HG02884 (cell line): ENCODE results near the gene POMT2.
"Not testable (repeated sequence)": the region's sequence is repeated elsewhere in the genome, so short reads cannot be mapped to it uniquely, and the experiment has no call there.

Experiments
- ATAC-seq: cut with Tn5 transposase; IDR thresholded peaks from one replicate; pipeline ENCODE4 v1.9.1; 2021; ENCODE audit warnings: mild to moderate bottlenecking, moderate library complexity; ENCODE audit not compliant: unreplicated experiment

POMT2 gene

DNA sequence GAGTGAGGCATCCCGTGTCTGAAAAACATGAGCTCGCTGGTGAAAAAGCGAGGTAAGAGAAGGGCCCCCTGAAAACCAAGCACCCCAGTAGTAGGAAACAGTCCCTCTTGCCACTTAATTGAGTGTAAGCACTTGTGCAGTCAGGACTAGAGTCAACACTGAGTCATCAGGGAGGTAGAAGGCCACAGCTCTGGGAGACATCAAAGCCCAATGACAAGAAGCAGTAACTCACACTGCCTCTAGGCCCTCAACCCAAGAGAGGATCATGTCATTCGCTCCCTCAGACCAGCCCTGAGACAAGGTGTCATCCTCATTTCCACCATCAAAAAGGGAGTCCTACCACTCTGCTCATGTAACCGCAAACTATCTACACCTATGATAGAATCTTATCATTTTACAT is 17.8 kb downstream of the POMT2 start:
- no peak for ATAC-seq

DNA sequence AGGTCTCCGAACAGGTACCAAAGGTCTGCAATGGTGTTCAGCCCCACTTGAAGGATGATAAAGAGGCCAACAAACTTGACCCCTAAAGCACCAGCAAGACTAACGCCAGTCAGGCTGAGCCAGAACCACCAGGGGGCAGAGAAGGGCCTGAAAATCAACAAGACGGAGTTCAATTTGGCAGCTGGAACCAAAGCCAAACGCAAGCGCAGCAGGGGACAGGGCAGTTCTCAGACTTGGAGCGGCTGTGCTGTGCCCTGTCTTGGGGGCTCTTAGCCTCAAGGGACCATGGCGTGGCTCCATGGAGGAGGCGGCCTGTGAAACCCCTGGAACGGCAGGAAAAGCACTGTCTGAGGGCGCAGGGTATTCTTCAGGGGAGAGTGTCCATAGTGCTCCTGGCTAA is 19.6 kb downstream of the POMT2 start:
- ATAC-seq: no peak

DNA sequence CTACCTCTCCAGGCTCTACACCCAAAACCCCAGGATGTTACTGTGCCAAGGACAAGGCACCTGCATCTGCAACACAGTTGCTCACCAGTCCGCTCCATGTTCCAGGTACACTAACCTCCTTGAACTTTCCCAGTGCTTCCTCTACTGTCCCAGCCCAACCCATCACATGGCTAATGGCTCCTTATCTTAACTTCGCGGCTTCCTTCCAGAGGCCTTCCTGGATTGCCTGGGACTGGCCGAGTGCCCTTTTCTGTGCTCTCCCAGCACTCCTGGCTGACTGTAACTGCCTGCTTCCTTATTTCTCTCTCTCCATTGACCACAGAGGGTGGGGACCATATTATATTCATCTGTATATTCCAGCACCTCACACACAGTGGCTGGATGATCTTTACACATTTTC is 20.9 kb downstream of the POMT2 start:
- ATAC-seq: no peak

DNA sequence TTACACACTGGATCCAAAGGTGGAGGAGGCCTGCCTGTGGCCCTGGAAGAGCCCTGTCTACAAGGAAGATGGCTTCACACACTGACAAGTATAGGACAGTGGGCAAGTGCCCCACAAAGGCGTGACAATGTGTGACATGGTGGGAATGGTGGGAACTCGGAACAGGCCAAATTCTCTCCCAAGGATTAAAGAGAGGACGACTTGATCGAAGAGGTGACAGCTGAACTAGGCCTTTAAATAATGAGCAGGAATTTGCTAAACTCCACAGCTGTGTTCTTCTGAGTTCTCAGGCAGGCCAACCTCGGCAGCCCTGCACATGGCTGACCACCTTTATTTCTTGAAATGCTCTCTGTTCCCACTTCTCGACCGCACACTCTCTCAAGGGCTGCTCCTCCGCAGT is 23.8 kb downstream of the POMT2 start:
- no peak for ATAC-seq

DNA sequence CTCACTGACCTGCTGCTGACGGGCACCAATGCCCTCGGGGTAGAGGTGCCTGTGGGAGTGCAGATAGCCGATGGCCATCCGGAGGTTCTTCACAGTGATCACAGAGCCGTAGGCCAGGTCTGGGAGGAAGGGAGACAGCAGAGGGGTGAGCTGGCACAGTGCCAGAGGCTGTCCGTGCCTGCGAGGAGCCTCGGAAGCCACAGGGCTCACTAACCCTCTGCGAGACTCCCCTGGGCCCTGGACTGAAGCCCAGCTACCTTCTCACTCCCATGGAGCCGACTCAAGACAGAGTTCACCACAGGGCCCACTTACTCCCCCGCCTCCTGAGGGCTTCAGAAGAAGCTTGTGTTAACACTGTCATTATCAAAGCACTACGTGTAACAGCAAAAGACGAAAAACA is 24.5 kb downstream of the POMT2 start:
- no peak for ATAC-seq

DNA sequence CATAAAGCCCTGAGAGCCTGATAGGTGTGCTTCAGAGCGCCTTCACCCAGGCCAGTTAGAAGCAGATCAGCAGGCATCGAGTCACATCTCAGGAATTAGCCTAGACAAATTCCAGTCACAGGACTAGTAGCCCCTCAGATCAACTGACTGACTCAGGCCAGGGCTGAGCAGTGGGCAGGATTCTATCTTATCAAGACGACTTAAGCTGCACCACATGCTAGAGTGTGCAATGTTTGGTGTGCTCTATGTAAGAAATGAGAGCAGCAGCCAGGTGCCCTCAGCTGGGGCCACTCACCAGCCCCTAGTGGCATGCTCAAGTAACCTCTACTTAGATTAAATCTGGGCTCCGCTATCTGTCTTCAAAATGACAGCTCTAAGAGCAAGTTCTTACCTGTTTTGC is 30.0 kb downstream of the POMT2 start:
- no peak for ATAC-seq

DNA sequence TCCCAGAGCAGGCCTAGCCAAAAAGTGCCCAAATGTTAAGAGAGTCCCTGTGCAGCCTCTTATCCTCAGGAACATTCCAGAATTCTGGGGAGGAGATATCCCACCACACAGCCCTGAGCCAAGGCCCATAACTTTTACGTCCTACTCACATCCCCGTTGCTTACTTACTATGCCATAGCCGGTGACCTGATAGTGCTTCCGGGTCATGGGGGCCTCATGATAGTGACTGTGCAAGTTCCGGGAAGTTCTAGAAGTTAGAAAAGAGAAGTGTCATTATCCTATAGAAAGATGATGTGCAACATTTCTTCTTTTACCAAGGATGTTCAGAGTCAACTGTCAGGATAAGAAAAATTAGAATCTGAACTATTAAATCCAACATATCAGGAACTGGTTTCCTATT is 34.1 kb downstream of the POMT2 start:
- ATAC-seq: no peak

DNA sequence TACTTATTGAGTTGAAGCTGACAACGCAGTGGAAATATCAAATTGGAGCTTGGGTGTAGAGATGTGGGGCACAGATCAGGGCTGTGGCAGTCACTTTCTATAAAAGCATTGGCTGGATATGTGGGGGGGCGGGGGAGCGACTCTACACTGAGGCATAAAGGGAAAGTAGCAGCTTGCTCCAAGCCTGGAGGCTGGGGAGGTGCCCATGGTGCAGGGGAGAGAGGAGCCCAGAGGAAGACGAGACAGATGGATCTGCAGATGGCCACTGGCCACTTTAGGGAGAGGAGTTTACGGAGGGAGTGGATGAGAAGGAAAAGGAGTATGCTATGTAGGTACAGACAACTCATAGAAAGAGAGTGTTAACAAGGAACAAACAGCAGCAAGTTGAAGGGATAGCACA is 36.2 kb downstream of the POMT2 start:
- ATAC-seq: no peak

DNA sequence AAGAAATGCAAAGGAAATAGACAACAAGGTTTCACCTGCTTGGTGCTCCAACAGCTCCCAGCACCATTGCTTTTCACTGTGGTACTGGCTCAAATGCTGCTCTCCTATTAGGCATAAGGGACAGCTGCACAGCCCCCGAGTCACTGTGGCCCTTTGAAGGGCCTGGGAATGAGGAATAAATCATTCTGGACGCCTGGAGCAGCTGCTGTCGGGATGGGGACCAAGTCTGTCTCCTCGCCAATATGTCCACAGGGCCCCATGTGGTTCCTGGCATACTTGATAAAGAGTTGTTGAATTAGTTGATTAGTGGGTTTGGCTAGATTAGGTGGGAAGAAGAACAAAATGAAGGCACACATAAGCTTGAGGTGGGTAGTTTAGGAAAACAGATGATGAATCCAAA is 36.6 kb downstream of the POMT2 start:
- ATAC-seq: no peak

DNA sequence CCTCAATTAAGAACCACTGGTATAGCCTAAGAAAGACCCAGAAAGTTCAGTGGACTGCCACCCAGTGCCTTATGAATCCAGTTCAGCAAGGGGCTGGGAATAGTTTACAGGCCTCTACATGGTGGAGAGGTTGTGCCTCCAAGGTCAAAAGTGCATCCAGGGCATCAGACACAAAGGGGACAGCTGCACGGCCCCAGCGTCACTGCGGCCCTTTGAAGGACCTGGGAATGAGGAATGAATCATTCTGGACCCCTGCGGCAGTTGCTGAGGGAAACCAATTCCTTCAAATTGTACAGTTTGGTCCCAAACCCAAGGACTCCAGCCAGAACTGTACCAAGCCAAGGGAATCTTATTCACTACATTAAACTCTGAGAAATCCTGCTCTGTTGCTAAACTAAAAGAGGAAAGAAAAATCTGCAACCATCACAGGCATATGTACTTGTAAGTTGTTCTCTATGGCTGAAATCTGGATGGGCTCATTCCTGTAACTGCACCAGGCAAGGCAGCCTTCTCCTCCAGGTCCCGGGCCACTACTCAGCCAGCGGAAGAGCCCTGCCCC is 38.8 kb downstream of the POMT2 start:
- no peak for ATAC-seq

DNA sequence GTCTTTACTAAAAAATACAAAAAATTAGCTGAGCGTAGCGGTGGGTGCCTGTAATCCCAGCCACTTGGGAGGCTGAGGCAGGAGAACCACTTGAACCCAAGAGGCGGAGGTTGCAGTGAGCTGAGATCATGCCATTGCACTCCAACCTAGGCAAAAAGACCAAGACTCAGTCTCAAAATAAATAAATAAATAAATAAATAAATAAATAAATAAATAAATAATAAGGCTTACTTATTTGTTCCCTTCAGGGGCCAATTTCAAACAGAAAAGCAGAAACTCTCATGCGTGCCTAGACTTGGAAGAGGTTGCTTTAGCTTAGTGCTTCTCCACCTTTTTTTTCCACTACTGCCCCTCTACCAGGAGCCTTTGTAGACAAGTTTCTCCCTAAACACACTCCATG is 39.8 kb downstream of the POMT2 start:
- ATAC-seq: not testable (repeated sequence)

DNA sequence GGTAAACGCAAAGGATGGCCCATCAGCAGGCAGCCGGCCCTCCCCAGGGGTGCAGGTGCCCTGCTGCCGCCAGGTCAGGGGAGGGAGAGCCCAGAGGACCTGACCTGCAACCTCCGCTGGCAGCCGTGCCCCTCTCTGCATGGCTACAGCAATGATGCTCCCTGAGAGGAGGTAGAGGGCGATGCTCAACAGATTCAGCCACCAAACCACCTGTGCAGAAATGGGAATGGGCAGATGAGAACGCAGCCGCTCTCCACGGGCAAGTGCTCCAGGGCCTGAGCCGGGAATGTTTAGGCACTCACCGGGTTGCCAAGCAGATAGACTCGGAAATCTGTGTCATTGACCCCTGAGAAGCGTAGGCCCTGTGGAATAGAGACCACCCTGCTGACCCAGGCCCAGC is 41.0 kb downstream of the POMT2 start:
- no peak for ATAC-seq

DNA sequence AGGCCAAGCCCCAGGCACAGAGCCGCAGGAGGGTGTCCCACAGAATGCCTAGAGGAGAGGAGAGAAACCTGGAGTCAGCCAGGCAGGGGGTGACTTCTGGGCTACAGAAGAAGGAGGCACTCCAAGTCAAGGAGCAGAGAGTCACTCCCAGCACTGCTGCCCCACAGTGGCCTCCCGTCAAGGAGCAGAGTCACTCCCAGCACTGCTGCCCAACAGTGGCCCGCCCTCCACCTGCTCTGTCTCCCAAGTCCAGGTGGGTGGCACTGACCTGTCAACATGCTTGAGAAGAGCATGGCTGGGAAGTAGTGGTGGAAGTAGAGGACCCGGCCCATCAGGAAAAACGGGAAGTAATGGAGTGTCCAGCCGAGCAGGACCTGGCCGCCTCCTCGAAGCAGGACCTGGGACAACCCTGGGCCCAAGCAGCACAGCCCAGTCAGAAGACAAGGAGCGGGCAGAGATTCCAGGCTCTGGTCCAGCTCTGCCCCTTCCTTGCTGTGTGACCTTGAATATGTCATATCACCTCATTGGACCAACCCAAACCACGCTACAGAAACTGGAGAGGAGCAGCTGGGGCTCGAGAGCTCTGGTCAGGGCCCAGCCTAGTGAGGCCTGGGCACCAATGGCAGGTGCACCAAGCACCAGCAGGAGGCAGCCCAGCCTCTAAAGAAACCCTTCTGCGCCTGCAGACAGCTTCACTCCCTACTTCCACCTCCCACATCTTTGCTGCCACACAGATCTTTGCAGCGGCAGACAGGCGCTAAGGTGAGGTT is 42.0 kb downstream of the POMT2 start:
- no peak for ATAC-seq

DNA sequence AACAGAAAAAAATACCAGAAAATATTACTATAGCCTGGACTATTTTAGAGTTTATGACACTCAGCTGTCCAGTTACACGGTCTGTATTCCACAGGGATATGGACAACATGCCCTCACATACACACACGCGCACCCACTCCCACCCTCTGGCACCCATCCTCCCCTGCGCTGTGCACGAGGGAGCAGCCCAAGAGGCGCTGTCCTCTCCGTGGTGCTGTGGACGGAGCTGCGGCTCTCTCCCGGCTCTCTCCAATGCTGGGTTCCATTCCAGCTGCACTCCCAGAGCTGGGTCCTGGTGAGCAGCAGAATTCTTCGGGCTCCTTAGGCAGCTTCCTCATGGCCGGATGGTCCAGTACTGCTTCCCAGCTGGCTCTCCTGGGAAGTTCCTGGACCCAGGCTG is 43.7 kb downstream of the POMT2 start:
- ATAC-seq: no peak

DNA sequence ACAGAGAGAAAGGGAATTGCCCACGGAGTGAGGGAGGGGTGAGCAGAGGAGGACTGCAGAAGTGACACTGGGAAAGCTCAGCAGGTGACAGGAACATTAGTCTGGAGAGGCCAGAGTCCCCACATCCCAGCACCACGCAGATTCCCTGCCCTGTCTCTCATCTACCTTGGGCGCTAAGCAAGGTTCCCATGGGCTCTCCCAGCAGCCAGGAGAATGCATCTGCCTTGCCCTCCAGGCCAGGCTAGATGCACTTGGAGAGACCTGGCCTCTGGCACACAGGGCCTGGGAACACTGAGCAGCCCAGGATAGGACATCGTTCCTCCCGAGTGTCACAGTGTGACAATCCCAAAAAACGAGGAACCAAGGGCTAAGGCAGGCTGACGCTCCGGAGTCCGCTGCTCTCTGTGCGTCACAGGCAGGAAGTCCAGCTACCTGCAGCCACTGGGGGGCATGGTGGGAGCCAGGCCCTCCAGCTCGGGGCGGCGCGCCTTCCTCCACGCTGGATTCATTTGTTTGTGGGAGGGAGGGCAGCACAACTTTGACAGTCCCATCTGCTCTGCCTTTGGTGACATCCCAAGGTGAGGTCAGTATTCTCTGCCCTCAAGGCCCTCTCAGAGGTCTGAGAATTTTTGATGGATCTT is 44.3 kb downstream of the POMT2 start:
- no peak for ATAC-seq

DNA sequence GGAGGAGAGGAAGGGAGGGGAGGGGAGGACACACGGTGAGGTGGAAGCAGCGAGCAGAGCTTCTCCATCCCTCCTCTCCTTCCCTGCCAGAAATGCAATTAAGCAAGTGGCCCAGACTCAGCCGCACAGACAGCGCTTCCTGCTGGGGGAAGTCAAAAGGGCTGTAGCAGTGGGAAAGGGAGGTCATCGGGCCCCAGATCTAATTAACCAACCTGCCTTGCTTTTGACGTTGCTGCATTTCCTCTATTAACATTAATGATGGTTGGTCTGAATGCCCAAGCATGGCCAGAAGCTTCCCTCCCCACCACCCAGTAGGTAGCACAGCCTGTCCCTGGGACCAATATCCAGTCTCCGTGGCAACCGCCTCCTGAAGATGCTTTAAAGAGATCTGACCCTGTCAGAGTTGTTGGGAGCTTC is 45.1 kb downstream of the POMT2 start:
- ATAC-seq: no peak

DNA sequence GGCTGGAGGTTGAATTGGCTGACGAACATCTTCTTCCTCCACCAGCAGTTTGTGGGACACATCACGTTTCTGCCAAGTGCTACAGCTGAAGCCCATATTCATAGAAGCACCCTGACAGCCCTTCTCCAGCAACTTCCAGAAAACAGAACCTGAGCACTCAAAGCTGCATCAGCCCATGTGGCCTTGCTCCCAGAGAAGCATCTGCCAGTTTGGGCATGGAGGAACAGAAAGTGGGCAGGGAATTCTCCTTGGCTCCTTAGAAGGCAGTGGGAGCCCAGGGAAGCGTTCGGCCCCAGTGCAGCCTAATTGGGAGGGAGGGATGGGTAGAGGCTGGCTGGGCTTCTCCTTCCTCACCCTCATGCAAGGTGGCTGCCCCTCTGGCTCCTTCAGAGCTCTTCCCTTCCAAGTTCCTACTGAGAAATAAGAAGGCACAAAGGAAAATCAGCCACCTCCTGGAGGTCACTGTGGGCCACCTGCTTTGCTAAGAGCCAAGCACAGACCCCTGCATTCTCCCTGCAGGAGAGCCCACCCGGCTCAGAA is 45.6 kb downstream of the POMT2 start:
- ATAC-seq: no peak

DNA sequence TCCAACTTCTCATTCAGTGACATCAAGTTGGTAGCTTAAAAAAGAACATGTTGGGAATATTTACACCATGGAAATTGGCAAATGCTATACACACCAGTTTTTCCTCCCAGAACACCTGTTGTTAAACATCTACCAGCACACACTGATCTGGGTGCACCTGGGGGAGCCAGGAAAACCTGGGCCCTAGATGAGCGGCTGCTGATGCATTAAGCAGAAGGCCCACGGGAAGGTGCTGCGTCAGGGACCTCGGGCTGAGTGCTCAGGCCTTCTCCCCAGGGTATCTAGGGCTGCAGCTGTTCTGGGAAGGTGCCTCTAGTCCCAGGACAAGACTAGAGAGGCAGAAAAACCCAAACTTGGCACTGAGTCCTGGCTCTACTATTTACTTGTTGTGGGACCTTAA is 46.9 kb downstream of the POMT2 start:
- no peak for ATAC-seq

DNA sequence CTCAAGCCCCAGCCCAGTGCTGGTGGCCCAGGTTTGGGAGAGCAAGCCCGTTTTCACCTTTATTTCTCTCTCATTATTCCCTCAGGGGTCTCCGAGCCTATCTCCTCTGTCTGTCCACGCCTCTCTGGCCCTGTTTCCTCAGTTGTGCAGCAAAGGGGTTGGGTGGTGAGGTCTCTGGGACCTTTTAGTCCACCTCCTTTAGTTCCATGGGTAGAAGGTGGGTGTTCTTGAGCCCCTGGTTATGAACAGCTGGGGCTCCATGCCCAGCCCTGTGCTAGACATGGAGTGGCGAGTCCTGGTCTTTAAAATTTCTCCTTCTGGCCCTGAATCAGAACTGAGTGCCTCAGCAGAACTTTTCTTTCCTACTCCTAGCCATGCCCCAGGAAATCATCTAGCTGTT is 48.4 kb downstream of the POMT2 start:
- ATAC-seq: no peak

DNA sequence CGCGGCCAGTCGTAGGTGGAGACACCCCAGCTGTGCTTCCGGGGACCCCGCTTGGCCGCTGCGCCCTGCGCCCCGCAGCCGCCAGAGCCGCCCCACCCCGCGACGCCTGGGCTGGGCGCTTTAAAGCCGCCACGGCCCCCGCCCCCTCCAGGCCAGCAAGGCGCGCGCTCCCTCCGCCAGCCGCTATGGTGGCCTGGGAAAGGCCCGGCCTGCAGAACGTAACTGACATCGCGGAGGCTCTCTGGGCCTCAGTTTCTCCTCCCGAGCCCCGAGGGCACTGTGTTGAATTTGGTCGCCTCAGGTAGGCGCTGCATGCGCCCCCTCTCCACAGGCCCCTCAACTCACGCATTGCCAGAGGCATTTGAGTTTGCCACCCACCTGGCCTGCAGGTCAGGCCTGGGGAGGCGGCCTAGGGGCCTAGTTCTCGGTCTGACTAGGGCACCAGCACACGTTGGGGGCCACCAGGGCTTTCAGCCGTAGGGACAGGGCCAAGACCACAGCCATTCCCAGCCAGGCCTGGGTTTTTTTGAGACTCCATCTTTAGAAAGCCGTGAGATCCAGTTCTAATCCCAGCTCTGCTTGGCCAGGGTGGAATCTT is 49.5 kb downstream of the POMT2 start, which contains the start of gene NGB:
NGB (minus strand) TSS at position 94 of the 598 bp plus-strand sequence. CDS start 269 bp downstream, outside the sequence.
- no peak for ATAC-seq

DNA sequence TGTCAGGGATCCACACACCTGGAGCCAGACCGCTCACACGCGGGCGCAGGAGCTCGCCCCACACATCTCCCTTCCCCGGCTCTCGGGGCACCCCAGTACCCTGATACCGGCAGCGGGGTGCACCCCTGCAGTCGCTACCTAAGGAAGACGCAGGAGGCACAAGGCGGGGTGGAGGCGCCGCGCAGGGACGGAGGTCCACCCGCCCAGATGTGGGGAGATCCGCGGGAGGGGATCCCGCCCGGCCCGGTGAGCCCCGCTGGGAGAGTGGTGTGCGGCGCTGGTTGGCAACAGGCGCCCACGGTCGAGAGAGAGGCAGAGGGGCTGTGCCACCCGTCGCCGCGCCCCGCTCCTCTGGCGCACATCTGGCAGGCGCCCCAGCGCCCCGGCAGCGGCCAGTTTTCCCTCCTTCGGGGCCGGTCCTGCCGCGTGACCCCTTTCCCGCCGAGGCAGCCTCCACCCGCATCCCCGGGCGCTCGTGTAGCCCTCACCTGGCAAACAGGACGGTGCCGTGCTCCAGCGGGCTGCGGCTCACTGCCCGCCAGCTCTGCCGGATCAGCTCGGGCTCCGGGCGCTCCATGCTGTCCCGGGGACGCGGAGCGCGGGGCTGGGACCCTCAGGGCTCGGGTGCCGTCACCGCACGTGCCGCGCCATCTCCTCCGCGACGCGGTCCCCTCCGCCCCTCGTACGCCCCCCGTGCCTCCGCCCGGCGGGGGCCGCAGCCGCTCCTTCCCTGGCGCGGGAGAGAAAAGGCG is 50.1 kb downstream of the POMT2 start:
- no peak for ATAC-seq
